Suppressor macrophage treated with lipopolysaccharide for 1 hour (primary cell): ENCODE data around the gene TAL2.
A peak's percentile ranks its signal among the peaks of the same experiment; 100 is the strongest.
"Not testable (repeated sequence)": the region's sequence is repeated elsewhere in the genome, so short reads cannot be mapped to it uniquely, and the experiment has no call there.

Source experiments
- DNase-seq, 3 donors: peaks; one replicate each; pipeline ENCODE4 v3.0.0-alpha.2; 2020 to 2022

TAL2 gene

DNA sequence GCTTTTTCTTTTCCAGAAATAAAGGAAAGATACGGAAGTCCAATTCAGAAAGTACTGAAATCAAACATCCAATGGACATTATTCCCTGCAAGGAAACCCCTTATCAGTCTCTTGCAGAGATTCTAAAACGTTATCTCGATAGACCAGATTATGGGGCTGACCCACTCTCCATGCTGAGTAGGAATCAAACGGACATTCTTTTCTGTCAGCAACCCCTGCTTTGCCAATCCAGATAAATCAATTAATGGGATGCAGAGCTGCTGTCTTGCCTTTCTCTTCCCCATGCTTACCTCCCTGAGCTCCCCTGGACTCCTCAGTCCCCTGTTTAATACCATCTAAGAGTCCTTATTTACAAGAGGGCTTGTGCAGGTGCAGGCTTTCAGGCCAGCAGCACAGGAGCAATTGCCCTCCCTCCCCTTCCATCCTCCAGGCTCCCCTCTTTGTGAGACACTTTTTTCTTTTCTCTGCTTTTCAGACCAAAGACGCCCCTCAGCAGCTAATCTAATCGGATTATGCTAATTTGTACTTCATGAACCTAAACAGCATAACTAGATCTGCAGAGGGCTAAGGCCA lies 14.2 kb downstream of the TAL2 start:
- DNase-seq = no peak

GRCh38 chr9:105678163-105678562 lies 15.9 kb downstream of the TAL2 start:
- no peak for DNase-seq

DNA sequence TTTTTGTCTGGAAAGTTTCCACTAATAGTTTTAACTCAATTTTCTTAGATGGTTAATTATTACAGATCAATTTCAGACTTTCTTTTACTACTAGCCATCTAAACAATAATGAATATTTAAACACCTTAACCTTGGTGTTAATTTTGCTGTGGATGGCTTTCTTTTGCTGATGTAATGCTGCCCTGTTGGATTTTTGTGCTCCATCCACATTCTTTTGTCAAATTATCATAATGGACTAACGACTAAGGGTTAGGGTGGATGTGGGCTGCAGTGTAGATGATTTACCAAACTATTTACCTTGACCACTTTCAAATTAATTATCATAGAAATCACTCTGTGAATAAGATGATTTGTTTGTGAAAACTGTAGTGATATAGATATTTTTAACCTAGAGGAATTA lies 16.5 kb downstream of the TAL2 start:
- no peak for DNase-seq

- no peak for DNase-seq
These were observed 17.2 kb downstream of the TAL2 start for GRCh38 chr9:105679257-105680022.

DNA sequence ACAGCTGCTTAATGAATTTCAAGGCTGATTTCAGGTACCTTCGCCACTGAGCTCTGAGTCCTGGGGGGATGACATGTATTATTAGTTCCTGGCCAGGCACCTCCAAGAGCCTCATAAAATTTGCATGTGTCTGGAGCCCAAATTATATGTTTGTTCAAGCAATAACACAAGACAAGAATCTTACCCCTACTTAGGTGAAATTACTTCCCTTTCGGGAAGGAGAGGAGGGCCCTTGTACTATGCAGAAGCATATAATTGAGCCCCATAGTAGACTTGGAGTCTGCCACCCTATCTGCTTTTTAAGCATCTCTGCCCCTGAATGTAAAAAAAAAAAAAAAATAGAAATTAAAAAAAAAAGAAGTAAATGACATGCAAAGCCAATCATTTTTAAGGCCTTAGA lies 19.1 kb downstream of the TAL2 start:
- DNase-seq = no peak

DNA sequence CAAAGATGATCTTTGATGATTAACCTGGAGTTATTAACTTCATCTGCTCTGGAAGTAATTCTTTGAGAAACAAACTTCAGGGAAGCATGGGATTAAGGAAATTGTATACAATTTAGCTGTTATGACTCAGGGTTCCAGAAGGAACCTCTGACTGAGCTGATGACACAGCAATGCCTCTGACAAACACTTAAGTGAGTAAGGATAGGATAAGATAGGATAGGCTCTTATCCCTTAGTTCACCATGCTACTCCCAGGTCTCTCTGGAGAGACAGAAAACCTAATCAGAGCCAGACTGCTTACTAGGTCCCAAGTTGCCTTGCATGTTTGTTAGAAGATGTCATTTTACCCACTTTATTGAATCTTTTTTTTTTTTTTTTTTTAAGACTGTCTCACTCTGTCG lies 19.5 kb downstream of the TAL2 start:
- peak; percentile 15 to 33 (median 30) for DNase-seq

DNA sequence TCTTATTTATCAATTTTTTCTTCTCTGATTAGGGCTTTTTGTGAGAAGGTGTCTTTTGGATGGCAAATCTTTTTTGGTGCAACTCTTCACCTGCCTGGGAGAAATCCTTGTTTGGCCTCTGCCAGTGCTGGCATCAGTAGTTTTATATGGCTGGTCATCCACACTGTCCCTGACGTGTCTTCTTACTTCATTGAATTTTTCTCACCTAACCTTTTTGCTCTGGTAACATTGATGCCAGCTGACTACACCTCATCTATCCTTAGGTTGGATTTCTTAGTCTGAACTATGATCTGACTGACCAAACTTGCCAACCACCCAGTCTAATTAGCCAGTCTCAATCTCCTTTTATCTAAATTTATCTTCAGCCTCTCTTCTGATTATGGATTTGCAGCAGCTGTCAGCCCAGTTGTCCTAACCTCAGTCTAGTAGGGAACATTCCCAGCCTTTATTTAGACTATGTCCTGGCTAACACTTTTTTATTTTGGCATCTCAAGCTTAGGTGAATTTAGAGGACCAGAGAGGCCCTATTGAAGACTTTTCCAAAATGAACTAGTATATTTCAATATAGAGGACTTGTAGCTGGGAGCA lies 21.5 kb downstream of the TAL2 start:
- no peak for DNase-seq

GRCh38 chr9:105686936-105687335 lies 24.7 kb downstream of the TAL2 start:
- DNase-seq = no peak

- DNase-seq = peak; percentile 18 to 37 (median 29)
These were observed 28.5 kb downstream of the TAL2 start for GRCh38 chr9:105690742-105691141.

DNA sequence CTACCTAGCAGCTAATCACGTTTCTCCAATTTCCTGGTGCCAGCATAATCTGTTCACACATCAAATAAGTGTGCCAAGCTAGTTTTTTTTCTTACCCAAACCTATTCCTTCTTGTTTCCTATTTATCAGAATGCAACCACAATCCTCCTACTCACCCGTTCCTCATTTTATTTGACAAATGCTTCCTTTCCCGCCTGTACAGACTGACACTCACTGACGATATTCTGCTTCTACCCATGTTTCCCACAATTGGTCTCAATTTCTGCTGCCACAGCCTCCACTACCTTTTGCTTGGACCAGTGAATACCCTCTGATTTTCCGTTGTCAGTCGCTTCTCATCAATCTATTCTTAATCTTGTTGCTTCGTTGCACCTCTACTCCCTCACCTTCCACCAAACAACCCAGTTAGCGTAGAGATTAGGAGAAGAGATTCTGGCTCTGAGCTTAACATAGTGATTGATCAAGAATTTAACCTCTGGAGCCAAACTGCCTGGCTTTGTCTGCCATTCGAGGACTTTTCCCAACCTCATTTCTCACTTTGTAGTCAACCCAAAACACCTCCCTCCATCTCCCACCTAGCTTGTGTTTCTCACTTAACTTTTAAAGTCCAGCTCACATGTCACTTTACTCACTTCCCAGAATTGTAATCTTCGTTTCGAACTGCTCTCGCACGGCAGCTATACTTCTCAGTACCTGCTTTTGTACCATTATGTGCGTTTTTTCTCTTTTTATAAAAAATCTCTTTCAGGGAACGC lies 31.4 kb downstream of the TAL2 start:
- peak; percentile 33 to 59 (median 57) for DNase-seq

- peak; percentile 88 to 97 (median 94) for DNase-seq
These were observed 32.1 kb downstream of the TAL2 start, which contains the start of gene TMEM38B for GRCh38 chr9:105694190-105694847. Gene TMEM38B (plus strand): TSS chr9:105694541. CDS start chr9:105694661, 120 bp downstream.

GRCh38 chr9:105694848-105695581 lies 32.8 kb downstream of the TAL2 start:
- DNase-seq = peak; percentile 78 to 84 (median 82)

DNA sequence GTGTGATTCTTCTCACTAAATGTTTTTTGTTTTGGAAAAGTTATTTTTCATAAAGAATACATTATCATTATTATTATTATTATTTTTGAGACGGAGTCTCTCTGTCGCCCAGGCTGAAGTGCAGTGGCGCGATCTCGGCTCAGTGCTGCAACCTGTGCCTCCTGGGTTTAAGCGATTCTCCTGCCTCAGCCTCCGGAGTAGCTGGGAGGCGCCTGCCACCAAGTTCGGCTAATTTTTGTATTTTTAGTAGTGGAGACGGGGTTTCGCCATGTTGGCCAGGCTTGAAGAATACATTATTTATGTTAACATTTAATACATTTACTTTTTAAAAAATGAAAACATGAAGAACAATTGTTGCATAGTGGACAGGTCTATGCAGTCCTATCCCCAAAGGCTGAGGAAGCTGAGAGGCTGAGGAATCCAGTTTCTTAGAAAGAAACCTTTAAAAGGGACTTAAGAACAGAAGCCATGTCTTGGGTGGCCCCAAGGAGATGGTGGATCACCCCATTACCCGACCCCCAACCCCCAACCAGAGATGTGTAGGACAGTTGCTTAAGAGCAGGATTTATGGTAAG lies 34.0 kb downstream of the TAL2 start:
- DNase-seq = no peak

- no peak for DNase-seq
These were observed 35.6 kb downstream of the TAL2 start for GRCh38 chr9:105697871-105698270.

DNA sequence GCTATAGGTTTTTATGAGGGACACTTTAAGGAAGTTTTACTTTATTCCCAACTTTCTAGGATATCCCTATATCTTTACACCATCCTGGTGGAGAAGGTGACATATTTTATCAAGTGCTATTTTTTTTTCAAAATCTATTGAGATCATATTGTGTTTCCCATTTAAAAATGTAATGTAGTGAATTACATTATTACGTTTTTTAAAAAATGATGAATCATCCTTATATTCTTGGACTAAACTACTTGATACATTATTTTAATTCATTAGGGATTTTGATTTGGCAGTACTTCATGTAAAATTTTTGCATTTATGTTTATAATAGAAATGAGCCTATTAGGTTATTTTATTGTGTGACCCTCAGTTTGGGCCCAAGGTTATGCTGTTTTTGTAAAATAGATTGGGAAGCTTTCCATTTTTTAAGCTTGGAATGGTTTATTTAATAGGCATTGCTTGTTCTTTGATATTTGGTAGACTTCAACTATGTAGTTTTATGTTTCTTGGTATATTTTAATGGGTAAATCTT lies 36.2 kb downstream of the TAL2 start:
- DNase-seq = no peak

GRCh38 chr9:105700668-105701067 lies 38.4 kb downstream of the TAL2 start:
- DNase-seq = no peak

GRCh38 chr9:105701145-105701544 lies 38.9 kb downstream of the TAL2 start:
- no peak for DNase-seq

GRCh38 chr9:105702207-105702606 lies 40.0 kb downstream of the TAL2 start:
- DNase-seq = no peak

- not testable (repeated sequence) for DNase-seq
These were observed 41.4 kb downstream of the TAL2 start for GRCh38 chr9:105703638-105704037.

DNA sequence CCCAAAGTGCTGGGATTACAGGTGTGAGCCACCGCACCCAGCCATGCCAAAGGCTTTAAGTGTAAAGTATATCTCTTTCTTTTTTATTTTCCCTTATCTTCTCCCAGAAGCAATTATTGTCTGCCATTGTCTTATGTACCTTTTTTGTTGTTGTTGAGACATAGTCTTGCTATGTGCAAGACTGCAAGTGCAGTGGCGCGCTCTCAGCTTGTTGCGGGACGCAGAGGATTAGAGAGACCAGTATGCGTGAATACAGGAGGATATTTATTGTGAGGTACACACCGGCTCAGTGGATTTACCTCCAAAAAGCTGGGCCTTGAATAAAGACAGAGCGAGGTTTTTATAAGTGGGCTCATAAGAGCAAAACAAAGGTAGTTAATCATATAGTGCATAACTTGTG lies 43.9 kb downstream of the TAL2 start:
- no peak for DNase-seq

GRCh38 chr9:105708405-105708804 lies 46.1 kb downstream of the TAL2 start:
- peak in 2 of 3 donors; percentile 4 to 11 for DNase-seq
